ENCODE measurements around the gene PKD1L1.

DNA sequence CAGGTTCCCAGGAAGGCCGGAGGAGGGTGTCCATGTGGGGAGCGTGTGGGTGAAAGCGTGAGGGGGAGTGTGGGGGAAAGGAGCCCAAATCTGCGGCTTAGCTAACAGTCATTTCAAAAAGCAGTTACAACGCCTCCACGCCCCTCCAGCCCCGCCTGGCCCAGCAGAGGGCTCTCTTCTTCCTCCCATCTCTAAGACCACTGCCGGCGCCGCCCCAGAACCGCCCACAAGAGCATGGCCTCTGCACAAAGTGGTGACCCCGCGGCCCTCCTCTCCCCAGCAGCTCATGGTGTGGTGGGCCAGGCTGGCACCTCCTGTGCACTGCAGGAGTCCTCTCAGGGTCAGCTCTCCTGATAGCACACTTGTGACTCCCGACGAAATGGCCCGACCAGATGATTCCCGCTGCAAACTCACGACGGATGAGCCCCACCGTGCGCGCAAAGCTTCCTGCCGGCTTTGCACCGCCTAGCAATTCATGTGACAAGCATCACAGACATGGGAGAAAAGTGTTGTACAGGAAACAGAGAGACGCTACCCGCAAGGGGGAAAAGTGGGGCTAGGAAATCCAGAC, 43.6 kb upstream of the PKD1L1 start:
- TF ChIP-seq, protein P1, sequence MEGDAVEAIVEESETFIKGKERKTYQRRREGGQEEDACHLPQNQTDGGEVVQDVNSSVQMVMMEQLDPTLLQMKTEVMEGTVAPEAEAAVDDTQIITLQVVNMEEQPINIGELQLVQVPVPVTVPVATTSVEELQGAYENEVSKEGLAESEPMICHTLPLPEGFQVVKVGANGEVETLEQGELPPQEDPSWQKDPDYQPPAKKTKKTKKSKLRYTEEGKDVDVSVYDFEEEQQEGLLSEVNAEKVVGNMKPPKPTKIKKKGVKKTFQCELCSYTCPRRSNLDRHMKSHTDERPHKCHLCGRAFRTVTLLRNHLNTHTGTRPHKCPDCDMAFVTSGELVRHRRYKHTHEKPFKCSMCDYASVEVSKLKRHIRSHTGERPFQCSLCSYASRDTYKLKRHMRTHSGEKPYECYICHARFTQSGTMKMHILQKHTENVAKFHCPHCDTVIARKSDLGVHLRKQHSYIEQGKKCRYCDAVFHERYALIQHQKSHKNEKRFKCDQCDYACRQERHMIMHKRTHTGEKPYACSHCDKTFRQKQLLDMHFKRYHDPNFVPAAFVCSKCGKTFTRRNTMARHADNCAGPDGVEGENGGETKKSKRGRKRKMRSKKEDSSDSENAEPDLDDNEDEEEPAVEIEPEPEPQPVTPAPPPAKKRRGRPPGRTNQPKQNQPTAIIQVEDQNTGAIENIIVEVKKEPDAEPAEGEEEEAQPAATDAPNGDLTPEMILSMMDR (IDR thresholded peaks at IDR 0.05) = peak; percentile 23
- TF ChIP-seq ZFX (IDR thresholded peaks at IDR 0.05; ENCODE audit: borderline replicate concordance) = no peak

Measured in 22Rv1 (cell line).